Loucy (cell line): ENCODE results near the gene SPECC1.
"Not testable (repeated sequence)": the region's sequence is repeated elsewhere in the genome, so short reads cannot be mapped to it uniquely, and the experiment has no call there.

Source experiments
- CTCF ChIP-seq: fragments of 200-600 bp; sonication (generic); conservative IDR thresholded peaks from 2 replicates; pipeline ENCODE4 v1.5.1; 2014; ENCODE audit warnings: mild to moderate bottlenecking, antibody characterized with exemption, low read length
- EZH2phosphoT487 ChIP-seq: fragments of 200-600 bp; IDR thresholded peaks from 2 replicates; pipeline ENCODE4 v1.6.1; 2018; ENCODE audit warnings: antibody characterized with exemption, mild to moderate bottlenecking, moderate library complexity, borderline replicate concordance

- peak; percentile 66 for TF ChIP-seq CTCF
- TF ChIP-seq EZH2phosphoT487 = not testable (repeated sequence)
Observed at GRCh38 chr17:20320535-20321229, 311.5 kb downstream of the SPECC1 start.
